A673 (cell line): Measurements from ENCODE around the gene CHRM2.

Experiments
- EZH2 ChIP-seq: fragments of 200-600 bp; sonication (generic); IDR thresholded peaks from 2 replicates; pipeline ENCODE4 v1.6.1; 2017; ENCODE audit warnings: borderline replicate concordance, low read depth, mild to moderate bottlenecking, mixed read lengths, antibody characterized with exemption, low read length; ENCODE audit not compliant: poor library complexity, severe bottlenecking
- TF ChIP-seq, protein P1 (sequence below): fragments of 300-800, 200-600 bp; sonication (generic); conservative IDR thresholded peaks from 2 replicates; pipeline ENCODE4 v1.5.1; 2017; ENCODE audit warnings: low read depth, mild to moderate bottlenecking, antibody characterized with exemption, low read length, moderate library complexity, mixed read lengths

GRCh38 chr7:136870866-136871487 is 2.5 kb downstream of the CHRM2 start:
- TF ChIP-seq, protein P1, sequence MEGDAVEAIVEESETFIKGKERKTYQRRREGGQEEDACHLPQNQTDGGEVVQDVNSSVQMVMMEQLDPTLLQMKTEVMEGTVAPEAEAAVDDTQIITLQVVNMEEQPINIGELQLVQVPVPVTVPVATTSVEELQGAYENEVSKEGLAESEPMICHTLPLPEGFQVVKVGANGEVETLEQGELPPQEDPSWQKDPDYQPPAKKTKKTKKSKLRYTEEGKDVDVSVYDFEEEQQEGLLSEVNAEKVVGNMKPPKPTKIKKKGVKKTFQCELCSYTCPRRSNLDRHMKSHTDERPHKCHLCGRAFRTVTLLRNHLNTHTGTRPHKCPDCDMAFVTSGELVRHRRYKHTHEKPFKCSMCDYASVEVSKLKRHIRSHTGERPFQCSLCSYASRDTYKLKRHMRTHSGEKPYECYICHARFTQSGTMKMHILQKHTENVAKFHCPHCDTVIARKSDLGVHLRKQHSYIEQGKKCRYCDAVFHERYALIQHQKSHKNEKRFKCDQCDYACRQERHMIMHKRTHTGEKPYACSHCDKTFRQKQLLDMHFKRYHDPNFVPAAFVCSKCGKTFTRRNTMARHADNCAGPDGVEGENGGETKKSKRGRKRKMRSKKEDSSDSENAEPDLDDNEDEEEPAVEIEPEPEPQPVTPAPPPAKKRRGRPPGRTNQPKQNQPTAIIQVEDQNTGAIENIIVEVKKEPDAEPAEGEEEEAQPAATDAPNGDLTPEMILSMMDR = no peak
- no peak for TF ChIP-seq EZH2
